ENCODE results near the gene KCNQ1.

The KCNQ1 gene

DNA sequence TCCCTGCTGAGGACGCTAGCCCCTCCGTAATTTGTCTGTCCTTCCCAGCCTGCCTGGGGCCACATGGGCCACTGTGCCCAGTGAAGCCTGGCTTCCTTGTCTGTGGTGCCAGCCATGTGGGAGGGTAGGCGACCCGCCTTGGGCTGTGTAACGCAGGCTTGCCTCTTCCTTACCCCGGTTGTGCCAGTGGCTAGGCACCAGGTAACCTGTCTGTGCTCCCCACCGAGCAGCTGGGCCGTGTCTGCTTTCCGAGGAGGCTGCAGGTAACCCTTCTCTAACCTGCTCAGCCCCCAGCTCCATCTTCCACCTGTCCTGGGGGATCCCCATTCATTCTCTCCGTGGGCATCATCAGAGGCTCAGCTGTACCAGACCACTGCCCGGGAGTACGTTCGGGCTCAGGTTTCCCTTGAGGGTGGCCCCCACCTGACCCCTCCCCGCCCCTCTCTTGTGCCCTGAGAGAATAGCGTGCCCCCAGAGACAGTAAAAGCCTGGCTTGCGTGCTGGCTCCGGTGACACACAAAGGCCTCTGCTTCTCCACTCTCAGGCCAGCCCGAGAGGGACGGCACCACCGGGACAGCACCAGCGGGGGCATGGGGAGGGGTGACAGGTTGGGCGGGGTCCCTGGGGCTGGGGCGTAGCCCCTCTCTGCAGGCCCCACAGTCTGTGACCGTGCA, 361.7 kb downstream of the KCNQ1 start:
- DNase-seq (ENCODE audit: low read depth, low spot score): no peak

DNA sequence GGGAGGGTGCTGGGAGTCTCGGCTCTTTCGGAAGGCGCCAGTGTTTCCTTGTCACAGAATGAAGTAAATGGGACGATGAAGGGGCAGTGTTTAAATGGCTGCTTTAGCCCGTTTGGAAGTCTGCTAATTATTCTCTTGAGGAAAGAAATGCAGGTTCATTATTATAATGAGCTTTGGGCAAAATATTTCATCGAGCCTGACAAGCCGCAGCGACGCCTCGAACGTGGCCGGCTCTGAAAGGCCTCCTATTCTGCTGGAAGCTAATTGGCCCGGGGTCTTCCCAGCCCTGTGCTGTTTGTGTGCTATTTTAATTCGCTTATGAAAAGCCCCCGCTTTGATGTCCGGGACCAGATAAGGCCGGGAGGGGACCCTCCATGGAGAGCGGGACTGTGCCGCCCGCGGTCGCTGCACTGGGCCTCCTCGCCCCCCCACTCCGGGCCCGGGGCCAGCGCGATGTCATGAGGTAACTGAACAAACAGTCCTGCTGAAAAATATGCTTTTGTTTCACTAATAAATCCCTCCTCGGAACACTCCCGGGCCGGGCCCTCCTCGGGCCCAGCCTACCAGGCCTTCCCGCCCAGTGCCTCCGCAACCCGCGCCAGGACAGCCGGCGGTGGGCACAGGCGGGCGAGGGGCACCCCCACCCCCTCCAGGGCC, 362.3 kb downstream of the KCNQ1 start:
- no peak for DNase-seq (ENCODE audit: low read depth, low spot score)

DNA sequence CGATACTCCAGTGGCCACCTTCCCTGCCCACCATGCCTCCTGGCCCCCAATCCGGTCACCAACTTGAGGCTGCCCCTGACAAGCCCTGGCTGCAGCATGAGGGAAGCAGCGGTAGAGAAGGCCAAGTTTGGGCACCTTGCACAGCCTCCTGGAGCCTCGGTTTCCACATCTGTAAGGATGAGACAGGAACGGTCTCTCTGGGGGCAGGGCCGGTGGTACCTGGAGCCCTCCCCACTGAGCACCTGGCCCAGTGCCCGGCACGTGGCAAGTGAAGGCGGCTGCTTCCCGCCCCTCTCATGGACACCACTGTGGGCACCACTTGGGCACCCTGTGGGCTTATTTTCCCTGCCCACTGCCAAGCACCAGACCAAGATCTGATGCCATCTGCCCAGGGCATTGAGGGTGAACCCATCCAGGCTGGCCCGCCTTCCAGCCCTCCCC, 363.0 kb downstream of the KCNQ1 start:
- DNase-seq (ENCODE audit: low read depth, low spot score): no peak

DNA sequence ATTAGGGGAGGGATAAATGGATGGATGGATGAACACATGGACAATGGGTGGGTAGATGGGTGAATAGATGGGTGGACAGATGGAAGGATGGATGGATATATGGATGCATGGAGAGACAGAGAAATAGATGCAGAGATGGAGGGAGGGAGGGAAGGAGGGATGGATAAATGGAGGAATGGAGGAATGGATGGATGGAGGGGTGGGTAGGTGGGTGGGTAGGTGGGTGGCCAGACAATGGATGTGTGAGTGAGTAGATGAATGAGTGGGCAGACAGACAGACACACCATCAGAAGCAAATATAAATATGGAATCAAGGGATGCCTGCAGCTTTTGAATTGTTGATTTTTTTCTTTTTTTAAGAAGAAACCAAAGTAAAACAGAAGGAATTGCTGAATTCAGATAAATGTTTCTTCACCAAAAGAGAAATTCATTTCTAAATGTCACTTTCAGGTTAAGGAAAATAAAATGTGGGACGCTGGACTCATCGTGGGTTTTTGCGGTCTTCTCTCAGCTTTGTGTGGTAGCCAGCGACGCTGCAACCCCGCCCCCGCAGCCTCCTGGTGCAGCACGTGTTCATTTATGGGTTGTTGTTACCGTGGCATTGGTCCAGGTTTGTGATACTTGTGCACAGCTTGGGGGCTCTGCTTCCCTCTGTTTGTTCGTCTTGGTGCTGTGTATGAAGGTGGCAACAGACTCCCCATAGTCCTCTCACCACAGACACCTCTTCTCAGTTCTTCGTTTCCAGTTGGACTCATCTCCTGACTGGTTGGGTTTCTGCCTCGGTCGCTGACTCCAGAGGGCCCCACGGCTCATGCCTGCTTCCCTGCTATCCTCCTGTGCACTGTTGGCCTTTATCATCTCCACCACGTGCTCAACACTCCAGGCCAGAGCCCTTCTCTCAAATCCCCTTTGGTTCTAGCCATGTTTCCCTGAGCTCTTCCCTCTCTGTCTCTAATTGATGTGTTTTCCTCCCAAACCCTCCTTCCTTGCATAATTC, 364.3 kb downstream of the KCNQ1 start:
- DNase-seq (ENCODE audit: low read depth, low spot score): no peak

DNA sequence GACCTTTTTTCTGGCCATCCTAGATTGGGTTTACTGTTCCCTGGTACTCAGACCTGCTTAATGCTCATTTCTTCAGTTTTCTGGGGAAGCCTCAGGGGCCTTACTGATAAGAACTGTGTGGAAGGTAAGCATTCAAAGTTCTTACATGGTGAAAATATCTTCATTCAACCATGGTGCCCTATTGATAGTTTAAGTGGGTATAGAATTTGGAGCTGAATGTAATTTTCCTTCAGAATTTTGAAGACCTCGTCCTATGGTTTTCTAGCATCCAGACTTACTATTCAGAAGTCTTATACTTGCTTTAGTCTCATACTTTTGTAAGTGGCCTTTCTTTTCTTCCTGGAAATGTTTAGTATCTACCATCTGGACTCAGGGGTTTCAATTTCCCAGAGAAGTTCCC, 365.0 kb downstream of the KCNQ1 start:
- DNase-seq (ENCODE audit: low read depth, low spot score): no peak

DNA sequence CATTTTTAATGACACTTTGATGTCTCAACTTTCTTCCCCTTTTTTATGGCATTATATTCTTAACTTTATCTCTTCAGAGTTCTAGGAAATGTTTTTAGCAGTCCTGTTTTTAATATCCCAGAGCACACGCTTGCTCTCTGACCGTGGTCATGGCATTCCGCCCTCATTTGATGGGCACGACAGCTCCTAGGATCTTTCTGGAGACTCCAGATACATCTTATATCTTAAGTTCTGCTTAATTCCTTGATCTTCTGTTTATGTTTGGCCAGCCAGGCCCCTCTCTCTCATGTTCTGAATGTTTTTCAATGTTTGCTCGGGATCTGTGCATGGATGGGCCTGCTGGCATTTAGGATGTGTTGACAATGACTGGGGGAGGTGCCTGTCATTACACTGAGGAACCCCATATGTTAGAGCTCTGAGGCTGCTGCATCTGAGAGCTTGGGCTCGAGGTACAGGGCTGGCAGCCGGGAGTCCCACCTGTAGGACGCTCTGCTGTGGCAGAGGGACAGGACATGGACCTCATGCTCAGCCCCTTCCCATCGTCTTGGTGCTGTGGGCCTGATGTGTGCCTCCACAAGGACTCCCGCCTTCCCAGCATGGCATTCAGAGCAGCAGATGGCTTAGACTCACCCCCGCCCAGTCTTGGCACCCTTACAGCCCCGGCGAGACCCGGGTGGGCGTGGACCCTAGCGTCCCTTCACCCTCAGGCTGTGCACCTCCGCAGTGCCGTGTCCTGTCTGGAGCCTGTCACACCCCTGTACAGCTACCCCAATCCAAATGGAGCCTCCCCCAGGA, 365.8 kb downstream of the KCNQ1 start:
- DNase-seq (ENCODE audit: low read depth, low spot score): no peak

DNA sequence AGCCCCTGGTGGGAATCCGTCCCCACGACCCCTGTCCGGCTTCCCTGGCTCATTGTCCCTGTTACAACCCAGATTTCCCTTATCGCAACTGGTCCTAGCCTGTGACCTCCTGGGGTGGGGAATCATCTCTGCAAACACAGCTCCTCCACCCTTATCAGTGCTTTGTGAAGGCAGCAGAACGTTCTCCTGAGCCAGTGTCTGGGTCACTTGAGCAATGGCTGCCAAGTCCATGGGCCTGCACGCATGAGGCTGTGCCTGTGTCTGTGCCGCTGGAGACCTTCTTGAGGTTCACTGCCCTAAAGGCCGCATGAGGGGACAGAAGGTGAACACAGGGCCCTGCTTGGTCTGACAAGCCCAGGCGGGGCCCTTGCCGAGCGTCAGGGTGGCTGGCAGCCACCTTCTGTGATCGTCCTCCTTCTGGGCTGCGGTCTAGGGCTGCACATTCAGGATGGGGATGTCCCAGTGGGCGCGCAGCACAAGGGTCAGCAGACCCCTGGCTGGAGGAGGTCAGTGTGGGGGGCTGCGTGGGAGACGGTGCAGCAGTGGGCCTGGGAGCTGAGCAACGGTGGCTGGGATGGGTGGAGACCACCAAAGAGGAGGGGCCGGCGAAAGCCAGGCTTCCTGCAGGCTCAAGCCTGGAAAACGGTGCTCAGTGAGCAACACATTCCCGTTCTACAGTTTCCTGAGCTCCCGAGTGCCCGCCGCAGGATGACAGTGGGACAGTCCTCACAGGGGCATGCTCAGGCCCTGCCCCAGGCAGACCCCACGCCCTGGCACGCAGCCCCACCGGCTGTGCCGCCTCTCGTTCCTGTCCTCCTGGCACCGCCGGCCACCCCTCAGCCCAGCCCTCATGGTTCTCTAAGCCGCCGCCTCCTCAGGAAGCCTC, 366.6 kb downstream of the KCNQ1 start:
- no peak for DNase-seq (ENCODE audit: low read depth, low spot score)

DNA sequence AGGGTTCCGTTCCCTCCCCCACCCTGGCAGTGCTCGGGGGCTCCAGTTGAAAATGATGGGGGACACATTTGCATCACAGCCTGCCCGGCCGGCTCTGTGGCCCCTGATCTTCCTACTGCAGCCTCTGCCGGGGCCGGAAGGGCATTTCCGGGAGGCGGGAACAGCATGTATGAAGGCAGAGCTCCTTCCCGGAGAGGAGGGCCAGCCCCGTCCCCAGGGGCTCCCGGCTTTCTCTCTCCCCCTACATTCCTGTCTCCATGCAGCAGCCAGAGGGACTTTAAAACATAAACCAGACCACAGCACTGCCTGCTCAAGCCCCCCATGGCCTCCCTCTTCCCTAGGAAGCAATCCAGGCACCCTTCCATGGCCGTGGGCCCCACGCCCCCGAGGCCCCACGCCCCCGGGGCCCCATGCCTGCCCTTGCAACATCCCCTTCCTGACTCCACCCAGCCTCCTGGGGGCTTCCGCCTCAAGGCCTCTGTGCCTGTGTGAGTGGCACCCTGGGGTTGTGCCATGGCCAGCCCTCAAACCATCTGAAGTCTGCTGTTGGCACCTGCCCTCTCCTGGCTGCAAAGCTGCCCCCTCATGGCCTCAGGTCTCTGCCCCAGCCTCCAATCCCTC, 367.7 kb downstream of the KCNQ1 start:
- peak; percentile 51 for DNase-seq (ENCODE audit: low read depth, low spot score)

DNA sequence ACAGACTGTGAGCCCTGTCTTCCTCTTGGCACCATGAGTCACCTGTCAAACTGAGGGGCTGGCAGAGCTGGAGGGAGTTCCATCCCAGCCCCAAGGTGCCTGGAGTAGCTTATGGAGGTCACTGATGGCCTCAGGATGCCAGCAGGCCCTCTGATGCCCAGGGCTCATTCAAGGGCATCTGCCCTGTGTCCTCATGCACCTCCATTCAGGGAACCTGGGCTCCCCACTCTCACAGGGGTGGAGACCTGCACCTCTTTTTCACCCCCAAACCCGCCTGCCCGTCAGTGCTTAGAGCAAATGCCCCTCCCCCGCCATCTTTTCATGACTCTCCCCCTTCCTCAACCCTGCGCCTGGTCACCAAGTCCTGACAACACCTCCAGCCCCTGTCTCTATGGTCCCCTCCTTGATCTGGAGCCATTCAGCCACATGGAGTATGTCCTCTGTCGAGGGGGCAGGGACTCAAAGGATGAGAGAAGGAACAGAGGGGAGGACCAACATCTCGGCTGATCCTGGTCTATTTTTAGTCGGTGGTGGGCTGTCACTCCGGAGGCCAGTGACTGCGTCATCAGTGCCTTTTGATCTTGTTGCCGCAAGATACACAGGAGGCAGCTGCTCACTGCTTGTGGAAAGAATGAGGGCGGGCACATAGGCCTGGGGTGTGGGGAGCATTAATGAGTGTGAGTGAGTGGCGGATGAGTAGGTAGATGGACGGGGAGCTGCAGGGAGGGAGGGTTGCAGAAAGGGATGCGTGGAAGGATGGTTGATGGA, 368.5 kb downstream of the KCNQ1 start:
- DNase-seq (ENCODE audit: low read depth, low spot score): no peak

DNA sequence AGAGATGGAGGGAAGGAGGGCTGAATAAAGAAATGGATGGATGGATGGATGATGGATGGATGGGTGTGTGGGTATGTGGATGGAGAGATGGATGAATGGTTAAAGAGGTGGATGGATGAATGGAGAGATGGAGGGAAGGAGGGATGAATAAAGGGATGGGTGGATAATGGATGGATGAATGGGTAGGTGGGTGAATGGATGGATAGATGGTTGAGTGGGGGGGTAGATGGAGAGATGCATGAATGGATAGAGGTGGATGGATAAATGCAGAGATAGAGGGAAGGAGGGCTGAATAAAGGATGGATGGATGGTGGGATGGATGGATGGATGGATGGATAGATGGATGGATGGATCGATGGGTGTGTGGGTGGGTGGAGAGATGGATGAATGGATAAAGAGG, 369.2 kb downstream of the KCNQ1 start:
- DNase-seq (ENCODE audit: low read depth, low spot score): no peak

DNA sequence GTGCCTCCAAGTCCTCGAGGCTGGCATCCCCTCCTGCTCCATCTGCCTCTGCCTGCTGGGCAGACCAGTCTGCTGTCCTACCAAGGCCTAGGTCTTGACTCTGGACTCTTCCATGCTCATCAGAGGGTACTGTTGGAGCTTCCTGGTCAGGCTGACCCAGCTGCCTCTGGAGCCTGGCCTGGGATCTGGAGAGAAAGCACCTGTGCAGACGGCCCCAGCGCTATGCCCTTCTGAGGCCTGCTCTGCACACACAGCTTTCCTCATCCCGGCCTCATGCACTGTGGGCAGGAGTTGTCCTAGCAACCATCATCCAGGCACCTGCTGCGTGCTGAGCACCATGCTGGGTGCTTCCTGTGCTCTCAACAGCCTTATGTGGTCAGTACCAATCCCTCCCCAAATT, 369.9 kb downstream of the KCNQ1 start:
- no peak for DNase-seq (ENCODE audit: low read depth, low spot score)

DNA sequence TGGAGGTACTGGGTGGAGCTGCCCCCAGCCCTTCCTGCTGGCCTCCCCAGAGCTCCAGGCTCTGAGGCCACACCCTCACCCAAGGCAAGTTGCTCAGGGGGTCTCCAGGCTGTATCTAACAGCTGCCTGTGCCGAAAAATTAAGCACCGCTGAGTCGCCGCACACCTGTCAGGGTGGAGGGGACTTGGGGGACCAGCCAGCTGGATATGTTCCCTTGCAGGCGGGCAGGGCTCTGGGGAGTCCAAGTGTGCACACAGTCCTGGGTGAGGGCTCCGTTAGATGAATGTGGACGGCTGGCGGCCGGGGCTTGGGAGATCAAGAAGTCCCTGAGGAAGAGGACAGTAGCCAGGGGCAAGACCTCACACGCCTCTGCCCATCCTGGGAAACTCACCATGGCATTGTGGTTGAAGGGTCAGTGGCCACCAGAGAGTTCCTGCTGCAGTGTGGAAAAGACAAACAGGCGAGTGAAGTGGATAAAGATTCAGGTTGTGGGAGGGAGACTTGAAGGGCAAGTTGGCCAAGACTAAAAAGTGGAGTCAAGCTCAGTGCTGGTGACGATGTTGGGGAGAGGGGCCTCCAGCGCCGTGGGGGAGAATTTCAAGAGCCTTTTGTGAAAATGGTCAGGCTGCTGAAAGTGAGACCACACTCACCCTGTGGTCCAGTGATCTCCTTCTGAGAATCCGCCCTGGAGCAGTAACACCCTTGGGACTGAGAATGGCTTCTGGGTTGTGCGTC, 371.1 kb downstream of the KCNQ1 start:
- DNase-seq (ENCODE audit: low read depth, low spot score): no peak

DNA sequence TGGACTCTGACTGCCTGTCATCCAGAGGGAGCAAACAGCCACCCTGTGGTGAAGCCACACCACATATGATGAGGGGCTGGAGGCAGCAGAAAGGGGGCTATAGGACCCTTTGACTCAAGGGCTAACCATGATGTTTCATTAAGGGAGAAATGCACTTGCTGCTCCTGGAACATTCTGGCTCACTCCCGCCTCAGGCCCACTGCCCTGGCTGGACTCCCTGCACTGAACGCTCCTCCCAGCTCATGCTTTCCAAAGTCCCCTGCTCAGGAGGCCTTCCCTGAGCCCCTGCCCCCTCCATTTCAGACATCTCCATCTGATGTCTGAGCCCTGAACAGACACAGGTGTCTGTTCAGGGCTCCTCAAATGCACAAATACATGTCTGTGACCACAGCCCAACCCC, 371.7 kb downstream of the KCNQ1 start:
- no peak for DNase-seq (ENCODE audit: low read depth, low spot score)

DNA sequence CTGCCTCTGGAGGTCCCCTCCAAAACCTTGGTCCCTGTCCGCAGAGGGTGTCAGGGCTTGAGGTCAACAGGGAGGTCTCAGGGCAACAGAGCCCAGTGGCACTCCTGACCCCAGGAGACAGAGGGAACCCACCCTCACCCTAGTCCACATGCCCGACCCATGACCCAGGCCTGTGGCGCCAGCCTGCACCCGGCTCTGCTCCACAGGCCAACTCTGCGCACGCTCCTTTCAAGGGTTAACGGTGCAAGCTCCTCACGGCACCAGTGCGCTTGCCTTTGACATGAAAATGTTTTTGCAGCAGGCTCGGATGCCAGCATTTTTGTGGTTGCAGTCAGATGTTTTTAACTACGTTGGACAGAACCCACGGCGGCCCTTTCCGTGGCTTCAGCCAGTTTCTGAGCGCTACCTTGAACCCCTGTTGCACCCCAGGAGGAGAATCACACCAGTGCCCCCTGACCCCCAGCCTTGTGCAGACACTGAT, 372.2 kb downstream of the KCNQ1 start:
- DNase-seq (ENCODE audit: low read depth, low spot score): no peak

DNA sequence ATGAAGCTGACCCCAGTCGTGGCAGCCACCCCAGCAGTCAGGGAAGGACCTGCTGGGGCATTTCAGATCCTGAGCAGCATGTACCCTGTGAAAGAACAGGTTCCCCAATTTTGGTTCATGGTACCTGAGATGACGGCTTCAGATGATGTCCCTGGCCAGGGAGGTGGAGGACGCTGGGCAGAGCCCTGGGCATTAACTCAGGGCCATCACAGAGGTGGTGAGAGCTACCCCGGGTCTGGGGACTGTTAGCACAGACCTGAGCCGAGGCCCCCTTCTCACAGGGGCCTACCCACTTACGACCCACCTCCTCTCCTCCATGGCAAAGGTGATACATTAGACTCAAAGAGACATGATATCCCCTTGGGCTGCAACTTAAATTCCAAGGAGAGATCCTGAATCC, 372.6 kb downstream of the KCNQ1 start:
- DNase-seq (ENCODE audit: low read depth, low spot score): no peak

DNA sequence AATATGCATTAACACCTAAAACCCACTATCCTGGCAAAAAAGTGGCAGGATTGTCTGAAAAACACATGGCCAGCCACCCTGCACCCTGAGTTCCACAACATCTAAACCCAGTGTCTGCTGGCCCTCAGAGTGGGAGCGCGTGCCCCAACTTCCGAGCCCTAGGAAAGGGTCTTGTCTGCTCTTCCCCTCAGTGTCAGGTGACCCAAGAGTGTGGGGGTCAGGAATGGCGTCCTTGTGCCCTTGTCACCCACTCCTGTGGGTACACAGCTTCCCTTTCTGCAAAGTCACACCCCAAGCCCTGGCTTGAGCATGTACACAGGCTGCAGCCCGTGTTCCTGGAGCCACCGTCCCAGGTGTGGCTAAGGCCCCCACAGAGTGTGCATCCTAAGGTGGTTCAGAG, 373.2 kb downstream of the KCNQ1 start:
- DNase-seq (ENCODE audit: low read depth, low spot score): no peak

DNA sequence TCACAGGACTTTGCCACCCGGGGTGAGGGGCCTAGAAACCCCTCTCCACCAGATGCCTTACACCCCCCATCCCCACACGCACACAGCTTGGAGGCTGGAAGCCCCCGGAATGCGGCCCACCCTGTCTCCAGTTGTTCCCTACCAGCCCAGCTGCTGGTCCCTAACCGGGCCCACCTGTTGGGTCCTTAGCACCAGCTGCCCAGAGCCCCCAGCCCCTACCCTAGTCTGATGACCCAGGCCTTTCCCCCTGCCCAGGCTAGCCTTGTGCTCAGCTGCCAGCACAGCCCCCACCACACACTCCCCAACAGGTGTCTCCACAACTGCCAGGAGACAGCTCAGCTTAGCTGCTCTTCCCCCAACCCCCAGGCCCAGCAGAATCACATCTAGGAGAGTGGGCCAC, 373.7 kb downstream of the KCNQ1 start:
- no peak for DNase-seq (ENCODE audit: low read depth, low spot score)

DNA sequence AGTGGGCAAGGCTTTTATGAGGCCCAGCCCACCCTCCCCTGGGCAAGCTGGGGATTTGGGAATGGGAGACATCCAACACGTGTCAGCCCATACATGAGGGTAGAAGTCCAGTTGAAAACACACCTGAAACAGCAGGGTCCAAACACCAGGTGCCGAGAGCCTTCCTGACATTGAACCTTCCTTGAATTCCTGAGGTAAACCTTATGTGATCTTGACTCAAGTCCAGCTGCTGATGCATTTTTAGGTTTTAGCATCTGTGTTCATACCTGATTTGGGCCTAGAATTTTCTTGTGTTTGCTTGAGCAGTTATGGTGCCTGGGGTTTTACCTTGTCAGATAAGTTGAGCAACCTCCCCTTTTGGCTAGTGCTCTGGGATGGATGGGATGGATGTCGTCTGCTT, 374.5 kb downstream of the KCNQ1 start:
- DNase-seq (ENCODE audit: low read depth, low spot score): no peak

DNA sequence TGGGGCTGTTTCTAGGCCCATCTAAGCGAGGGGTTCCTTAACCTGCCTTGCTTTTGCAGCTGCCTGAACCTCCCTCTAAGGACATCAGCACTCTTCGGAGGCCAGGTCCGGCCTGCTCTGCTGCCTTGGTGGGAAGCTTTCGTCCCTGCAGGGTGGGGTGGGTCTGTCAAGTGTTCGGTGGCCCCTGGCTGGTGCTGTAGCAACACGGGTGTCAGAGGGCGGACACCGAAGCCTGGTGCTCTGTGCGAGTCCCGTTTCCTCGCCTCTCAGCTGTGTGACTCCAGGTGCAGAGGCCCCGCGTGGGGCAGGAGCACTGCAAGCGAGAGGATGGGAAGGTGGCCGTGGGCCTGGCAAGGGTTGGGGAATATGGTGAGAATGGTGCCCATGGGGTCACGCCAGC, 376.2 kb downstream of the KCNQ1 start:
- no peak for DNase-seq (ENCODE audit: low read depth, low spot score)
